Tibial nerve (tissue), 4 donors: Measurements from ENCODE around the gene AFF3.

Source experiments
- EP300 ChIP-seq, 2 donors: sonication (generic); formaldehyde crosslinking; IDR thresholded peaks; one replicate each; pipeline ENCODE4 v1.6.1; 2017; ENCODE audit warnings: antibody characterized with exemption in 2 of 2, mild to moderate bottlenecking in 1 of 2
- POLR2A ChIP-seq, 2 donors: fragments of 450-650 bp; IDR thresholded peaks; one replicate each; pipeline ENCODE4 v1.6.1; 2017; ENCODE audit warnings: antibody characterized with exemption in 2 of 2, mild to moderate bottlenecking in 2 of 2, moderate library complexity in 2 of 2
- TF ChIP-seq, protein P1 (sequence below), 5 experiments: fragments of 200-600 bp in 3 of 5; fragments of 450-650 bp in 2 of 5; sonication (generic) in 3 of 5; IDR thresholded peaks; one replicate each; pipeline ENCODE4 v1.5.1; 2016 to 2019; ENCODE audit warnings: antibody characterized with exemption in 5 of 5, mild to moderate bottlenecking in 3 of 5, moderate library complexity in 2 of 5

DNA sequence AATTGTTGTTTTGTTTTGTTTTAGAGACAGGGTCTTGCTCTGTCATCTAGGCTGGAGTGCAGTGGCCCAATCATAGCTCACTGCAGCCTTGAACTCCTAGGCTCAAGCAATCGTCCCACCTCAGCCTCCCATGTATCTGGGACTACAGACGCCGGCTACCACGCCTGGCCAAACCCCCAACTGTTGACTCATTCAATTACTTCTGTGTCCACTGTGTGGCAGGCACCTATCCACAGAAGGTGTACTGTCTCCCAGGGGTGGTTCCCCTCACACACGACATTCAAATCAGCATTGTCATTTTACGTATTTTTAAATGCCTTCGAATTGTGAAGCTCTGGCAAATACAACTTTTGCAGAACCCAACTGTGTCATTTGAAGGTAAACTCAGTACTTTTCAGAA lies 464.6 kb downstream of the AFF3 start:
- TF ChIP-seq POLR2A (IDR thresholded peaks at IDR 0.05) (no peak), EP300 (IDR thresholded peaks at IDR 0.05) (no peak)
- TF ChIP-seq, protein P1, sequence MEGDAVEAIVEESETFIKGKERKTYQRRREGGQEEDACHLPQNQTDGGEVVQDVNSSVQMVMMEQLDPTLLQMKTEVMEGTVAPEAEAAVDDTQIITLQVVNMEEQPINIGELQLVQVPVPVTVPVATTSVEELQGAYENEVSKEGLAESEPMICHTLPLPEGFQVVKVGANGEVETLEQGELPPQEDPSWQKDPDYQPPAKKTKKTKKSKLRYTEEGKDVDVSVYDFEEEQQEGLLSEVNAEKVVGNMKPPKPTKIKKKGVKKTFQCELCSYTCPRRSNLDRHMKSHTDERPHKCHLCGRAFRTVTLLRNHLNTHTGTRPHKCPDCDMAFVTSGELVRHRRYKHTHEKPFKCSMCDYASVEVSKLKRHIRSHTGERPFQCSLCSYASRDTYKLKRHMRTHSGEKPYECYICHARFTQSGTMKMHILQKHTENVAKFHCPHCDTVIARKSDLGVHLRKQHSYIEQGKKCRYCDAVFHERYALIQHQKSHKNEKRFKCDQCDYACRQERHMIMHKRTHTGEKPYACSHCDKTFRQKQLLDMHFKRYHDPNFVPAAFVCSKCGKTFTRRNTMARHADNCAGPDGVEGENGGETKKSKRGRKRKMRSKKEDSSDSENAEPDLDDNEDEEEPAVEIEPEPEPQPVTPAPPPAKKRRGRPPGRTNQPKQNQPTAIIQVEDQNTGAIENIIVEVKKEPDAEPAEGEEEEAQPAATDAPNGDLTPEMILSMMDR (IDR thresholded peaks at IDR 0.05): no peak
